ENCODE results near the gene SMIM32.

DNA sequence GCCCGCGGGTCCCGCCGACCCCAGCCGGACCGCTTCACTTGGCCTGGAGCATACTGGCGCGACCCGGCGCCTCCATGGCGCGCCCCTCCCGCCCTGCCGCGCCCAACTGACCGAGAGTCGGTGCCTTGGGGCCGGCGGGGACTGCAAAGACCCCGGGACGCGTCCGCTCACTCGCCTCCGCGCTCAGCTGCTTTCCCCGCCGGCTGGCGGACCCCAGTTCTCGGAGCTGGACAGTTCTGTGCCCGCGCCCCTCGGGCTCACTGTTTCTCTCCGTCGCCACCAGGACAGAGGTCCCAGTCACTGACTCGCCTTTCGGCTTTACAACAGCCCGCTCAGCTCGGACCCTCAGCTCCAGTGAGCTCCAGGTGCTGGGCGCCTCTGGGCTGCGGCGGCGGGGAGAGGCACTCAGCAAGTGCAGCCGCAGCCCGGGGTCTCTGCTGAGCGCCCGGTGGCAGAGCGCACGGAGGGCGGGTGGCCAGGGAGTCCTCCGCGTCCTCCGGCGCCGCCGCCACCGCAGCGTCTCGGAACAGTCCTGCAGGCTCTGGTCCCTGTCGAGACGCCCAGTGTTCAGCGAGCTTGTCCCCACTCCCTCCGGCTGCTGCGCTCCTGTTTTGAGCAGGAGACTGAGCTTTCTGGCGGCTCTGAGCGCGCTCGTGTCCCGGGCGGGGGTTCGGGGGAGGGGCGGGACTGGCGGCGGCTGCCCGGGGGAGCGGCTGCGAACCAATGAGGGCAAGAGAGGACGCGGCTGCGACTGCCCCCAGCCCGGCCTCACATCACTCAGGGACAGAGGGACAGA is at the start of gene SMIM32:
- no peak for TF ChIP-seq POLR2A (IDR thresholded peaks at IDR 0.05)
- TF ChIP-seq, protein P1, sequence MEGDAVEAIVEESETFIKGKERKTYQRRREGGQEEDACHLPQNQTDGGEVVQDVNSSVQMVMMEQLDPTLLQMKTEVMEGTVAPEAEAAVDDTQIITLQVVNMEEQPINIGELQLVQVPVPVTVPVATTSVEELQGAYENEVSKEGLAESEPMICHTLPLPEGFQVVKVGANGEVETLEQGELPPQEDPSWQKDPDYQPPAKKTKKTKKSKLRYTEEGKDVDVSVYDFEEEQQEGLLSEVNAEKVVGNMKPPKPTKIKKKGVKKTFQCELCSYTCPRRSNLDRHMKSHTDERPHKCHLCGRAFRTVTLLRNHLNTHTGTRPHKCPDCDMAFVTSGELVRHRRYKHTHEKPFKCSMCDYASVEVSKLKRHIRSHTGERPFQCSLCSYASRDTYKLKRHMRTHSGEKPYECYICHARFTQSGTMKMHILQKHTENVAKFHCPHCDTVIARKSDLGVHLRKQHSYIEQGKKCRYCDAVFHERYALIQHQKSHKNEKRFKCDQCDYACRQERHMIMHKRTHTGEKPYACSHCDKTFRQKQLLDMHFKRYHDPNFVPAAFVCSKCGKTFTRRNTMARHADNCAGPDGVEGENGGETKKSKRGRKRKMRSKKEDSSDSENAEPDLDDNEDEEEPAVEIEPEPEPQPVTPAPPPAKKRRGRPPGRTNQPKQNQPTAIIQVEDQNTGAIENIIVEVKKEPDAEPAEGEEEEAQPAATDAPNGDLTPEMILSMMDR (IDR thresholded peaks at IDR 0.05 in 4 of 5, conservative IDR thresholded peaks at IDR 0.05 in 1 of 5): no peak
